K562 (cell line): ENCODE data around the gene SLC26A2. TPM values are rescaled to one million over a fixed set of nuclear protein-coding genes. Genes with fewer than 3 reads are reported as not detected.

Experiments
- ATAC-seq: fragments of 200-7000 bp; cut with Tn5 transposase; 3 replicates; pipeline ENCODE4 v1.9.1; 2020; ENCODE audit warnings: moderate library complexity
- BruUV-seq: library from RNA; stranded (reverse); fragments of 400-500 nt; replicated peaks from 2 replicates; lab custom pipeline; 2021; lab: Mats Ljungman, UMichigan
- CTCF ChIA-PET: fragments of 300-600 bp; formaldehyde crosslinking; extraction: SDS; loops from one replicate; lab custom pipeline; 2021; ENCODE audit warnings: low intra/inter-chr PET ratio; lab: Yijun Ruan, JAX
- POLR2A ChIA-PET: fragments of 300-600, 350-650 bp; sonication (Branson Sonifier 250); formaldehyde crosslinking; extraction: SDS; loops from one replicate; lab custom pipeline; 2021; ENCODE audit warnings: antibody characterized with exemption, inconsistent platforms; lab: Yijun Ruan, JAX
- DNase-seq, 4 experiments: peaks; one replicate each; pipeline versions ENCODE4 v3.0.0 to v3.0.0-alpha.2; 2011 to 2018; ENCODE audit warnings: low spot score in 3 of 4, mixed read lengths in 3 of 4; ENCODE audit errors: extremely low read depth in 1 of 4
- FAIRE-seq: peaks from 2 replicates; lab custom pipeline; 2011; peaks lifted over from hg19 to GRCh38; lab: Jason Lieb, UNC
- H2AFZ ChIP-seq: 2 replicates; pipeline ENCODE4 v1.6.0; 2011; ENCODE audit warnings: low read depth, low read length, control low read depth, inconsistent platforms
- H3K27ac ChIP-seq: fragments of 200-600 bp; 3 replicates; pipeline ENCODE4 v1.8.0; 2011; ENCODE audit warnings: low read depth, mild to moderate bottlenecking, control low read depth, inconsistent platforms, low read length, moderate library complexity, mixed read lengths; ENCODE audit errors: extremely low read depth
- H3K27me3 ChIP-seq, 2 experiments: fragments of 300-600 bp in 1 of 2; 2 replicates in 1 of 2; 3 replicates in 1 of 2; pipeline versions ENCODE4 v1.6.0 to v1.8.0; 2011; ENCODE audit warnings: inconsistent platforms in 2 of 2, low read length in 2 of 2, mild to moderate bottlenecking in 1 of 2, mixed read lengths in 1 of 2, moderate library complexity in 1 of 2; ENCODE audit not compliant: control insufficient read depth in 2 of 2, insufficient read depth in 2 of 2
- H3K36me3 ChIP-seq: fragments of 300-600 bp; 3 replicates; pipeline ENCODE4 v1.8.0; 2011; ENCODE audit warnings: mild to moderate bottlenecking, low read length, inconsistent platforms; ENCODE audit not compliant: control insufficient read depth, insufficient read depth
- H3K4me1 ChIP-seq, 2 experiments: fragments of 200-600 bp in 1 of 2; replicated peaks in 1 of 2; 2 replicates in 1 of 2; 3 replicates in 1 of 2; pipeline versions ENCODE4 v1.5.1 to v1.8.0; 2011; ENCODE audit warnings: inconsistent platforms in 2 of 2, low read length in 2 of 2, mild to moderate bottlenecking in 1 of 2, mixed read lengths in 1 of 2, moderate library complexity in 1 of 2; ENCODE audit not compliant: control insufficient read depth in 2 of 2, insufficient read depth in 2 of 2
- H3K4me2 ChIP-seq: 2 replicates; pipeline ENCODE4 v1.6.1; 2011; ENCODE audit warnings: low read length, control low read depth, inconsistent platforms, mixed read lengths; ENCODE audit not compliant: insufficient read depth
- H3K4me3 ChIP-seq: fragments of 200-600 bp; sonication (generic), shearing (Covaris generic); 2 replicates; pipeline ENCODE4 v1.5.1; 2016; ENCODE audit warnings: control low read depth, inconsistent platforms
- H3K79me2 ChIP-seq: fragments of 200-600 bp; 3 replicates; pipeline ENCODE4 v1.8.0; 2011; ENCODE audit warnings: low read length, inconsistent platforms; ENCODE audit not compliant: control insufficient read depth, insufficient read depth
- H3K9ac ChIP-seq, 2 experiments: 2 replicates each; pipeline versions ENCODE4 v1.6.0 to v1.6.1; 2011; ENCODE audit warnings: low read depth in 2 of 2, low read length in 2 of 2, control low read depth in 1 of 2, inconsistent platforms in 1 of 2, mild to moderate bottlenecking in 1 of 2, mixed read lengths in 1 of 2; ENCODE audit not compliant: insufficient read depth in 1 of 2
- H3K9me1 ChIP-seq: one replicate; pipeline ENCODE4 v1.6.0; 2011; ENCODE audit warnings: inconsistent platforms, mild to moderate bottlenecking, low read length, moderate library complexity; ENCODE audit not compliant: control insufficient read depth, insufficient read depth
- H3K9me3 ChIP-seq: replicated peaks from 2 replicates; pipeline ENCODE4 v1.5.1; 2011; ENCODE audit warnings: low read depth, low read length, inconsistent platforms; ENCODE audit not compliant: control insufficient read depth, insufficient read depth
- H4K20me1 ChIP-seq: replicated peaks from 2 replicates; pipeline ENCODE4 v1.6.1; 2011; ENCODE audit warnings: low read length, inconsistent platforms, mixed read lengths; ENCODE audit not compliant: control insufficient read depth, insufficient read depth
- DACH1 ChIP-seq: fragments of 450-650 bp; IDR thresholded peaks from 2 replicates; pipeline ENCODE4 v1.6.1; 2018; ENCODE audit not compliant: partially characterized antibody
- ELF2 ChIP-seq: fragments of 250-450 bp; sonication (Bioruptor Pico); IDR thresholded peaks from 2 replicates; pipeline ENCODE4 v1.5.0; 2021; ENCODE audit warnings: mild to moderate bottlenecking
- GABPA ChIP-seq: fragments of 200-800 bp; sonication (Bioruptor generic); conservative IDR thresholded peaks from 2 replicates; pipeline ENCODE4 v1.6.1; 2016; ENCODE audit warnings: low read depth, missing genetic modification characterization, missing compliant biosample characterization
- NCOA2 ChIP-seq, 2 experiments: fragments of 450-650 bp; IDR thresholded peaks; 2 replicates each; pipeline ENCODE4 v1.6.1; 2018; ENCODE audit warnings: mild to moderate bottlenecking in 2 of 2, moderate library complexity in 1 of 2; ENCODE audit not compliant: partially characterized antibody in 2 of 2
- NFRKB ChIP-seq: fragments of 450-650 bp; IDR thresholded peaks from 2 replicates; pipeline ENCODE4 v1.6.1; 2016; ENCODE audit warnings: low read depth
- THRAP3 ChIP-seq: fragments of 450-650 bp; IDR thresholded peaks from 2 replicates; pipeline ENCODE4 v1.6.1; 2016; ENCODE audit warnings: mild to moderate bottlenecking, inconsistent platforms, borderline replicate concordance
- ZNF232 ChIP-seq: sonication (generic); formaldehyde crosslinking; IDR thresholded peaks from 2 replicates; pipeline ENCODE4 v1.8.0; 2022; ENCODE audit warnings: mild to moderate bottlenecking, missing genetic modification reagents
- ZNF347 ChIP-seq: fragments of 450-650 bp; formaldehyde crosslinking; IDR thresholded peaks from 2 replicates; pipeline ENCODE4 v1.4.0; 2020; ENCODE audit warnings: low read depth, mild to moderate bottlenecking, moderate library complexity
- ZNF398 ChIP-seq: fragments of 250-450 bp; sonication (Bioruptor Pico); IDR thresholded peaks from 2 replicates; pipeline ENCODE4 v1.8.0; 2021; ENCODE audit warnings: moderate library complexity, mild to moderate bottlenecking, inconsistent platforms
- WGBS: fragments of 100-300 bp; shearing (Covaris generic); methylation state at CpG from one replicate; pipeline ENCODE4 v1.1.6; 2016; ENCODE audit warnings: low coverage, mixed read lengths; ENCODE audit not compliant: insufficient coverage; ENCODE audit errors: missing lambda C conversion rate; 5-methylcytosine and 5-hydroxymethylcytosine counted together
- in situ Hi-C: fragments of 300-500 bp; cut with MboI; formaldehyde crosslinking; loops from 4 replicates; pipeline ENCODE4 v1.15.0; 2018; ENCODE audit warnings: inconsistent platforms, mixed read lengths
- intact Hi-C: fragments of 100-400 bp; cut with micrococcal nuclease; formaldehyde crosslinking; loops from 2 replicates; pipeline ENCODE4 v1.14.2; 2022
- polyA plus RNA-seq, 8 experiments: library from polyadenylated mRNA; depleted of rRNA in 4 of 8; stranded (reverse) in 5 of 8; unstranded in 3 of 8; fragments of >200 nt; fragmentation: Nextera tagmentation in 2 of 8; fragmentation: Illumina TruSeq in 1 of 8; extraction: Ambion mirVana in 2 of 8; extraction: Trizol in 1 of 8; gene quantifications; 2 replicates each; pipeline versions ENCODE4 v1.2.1 to v1.2.3, GENCODE V29; 2011 to 2014; ENCODE audit warnings: inconsistent platforms in 1 of 8, missing spikeins in 1 of 8
- total RNA-seq, 7 experiments: library from RNA; depleted of rRNA in 6 of 7; stranded (reverse); fragments of >200 nt in 6 of 7; fragmentation: Illumina TruSeq in 2 of 7; extraction: Trizol in 2 of 7; gene quantifications; 2 replicates each; pipeline versions ENCODE4 v1.2.1 to v1.2.3, GENCODE V29; 2011 to 2021; ENCODE audit warnings: low replicate concordance in 1 of 7

SLC26A2 gene
- total and polyA plus RNA-seq, 9 of the 15 experiments (the other 6 are each of a cell fraction or from before 2014, with no cell fraction given): 1.1 to 6.3 (median 3.6) TPM

GRCh38 chr5:149922950-149923349, 37.6 kb upstream of the SLC26A2 start:
- H3K9me3 ChIP-seq: no peaks in the 10 kb centered on the region

More at GRCh38 chr5:149922950-149923349, 37.6 kb upstream of the SLC26A2 start:
- Histone ChIP-seq H3K9me1 (no peaks in the 10 kb centered on the region), H3K9ac (no peak overlapping the region), H3K36me3 (no peaks in the 10 kb centered on the region), H3K27me3 (no peaks in the 10 kb centered on the region), H3K27ac (no peak overlapping the region), H3K4me2 (no peak overlapping the region), H3K4me3 (no peak overlapping the region), H3K4me1 (peaks cover 0 to 11% of the 10 kb centered on the region in 2 experiments; a peak in 3 of 5 replicates), H4K20me1 (no peaks in the 10 kb centered on the region), H2AFZ (no peak overlapping the region), H3K79me2 (no peaks in the 10 kb centered on the region)
- no peak for FAIRE-seq
- CTCF ChIA-PET: no interaction called here
- no TSS peak for BruUV-seq
- in situ Hi-C loops: no loop called here
- no peak for DNase-seq
- TF ChIP-seq ZNF398 (CRISPR knock-in tag) (no peak), ZNF232 (CRISPR knock-in tag) (no peak), DACH1 (no peak), ZNF347 (CRISPR knock-in tag) (no peak), ELF2 (no peak), NCOA2 (IDR thresholded peaks at IDR 0.05; ENCODE audit: partially characterized antibody in 2 of 2) (no peak), NFRKB (no peak), THRAP3 (no peak), GABPA (tag) (no peak)
- POLR2A ChIA-PET: interaction anchor here (0.6 to 2.7 kb wide), 6 partner anchors 10 to 78 kb away, joined by 3 to 7 read pairs (median 3); partner anchors contain the start of genes HMGXB3 and TIGD6
- WGBS: 68% methylated on average over 6 of the region's 6 CpGs
- no peak for ATAC-seq
- intact Hi-C loops: no loop called here
